GM18526 (cell line): Measurements from ENCODE around the gene IWS1.

Source experiments
- POLR2A ChIP-seq: IDR thresholded peaks from 3 replicates; pipeline ENCODE4 v1.6.1; 2011; ENCODE audit not compliant: insufficient read length; ENCODE audit errors: extremely low read depth

The IWS1 gene

GRCh38 chr2:127485051-127485693 is 41.1 kb downstream of the IWS1 start:
- no peak for TF ChIP-seq POLR2A

GRCh38 chr2:127482031-127482430 is 44.3 kb downstream of the IWS1 start:
- TF ChIP-seq POLR2A: no peak

- TF ChIP-seq POLR2A: no peak
These were observed 46.2 kb downstream of the IWS1 start for GRCh38 chr2:127479866-127480743.

- no peak for TF ChIP-seq POLR2A
These were observed 47.0 kb downstream of the IWS1 start for GRCh38 chr2:127479219-127479825.

- TF ChIP-seq POLR2A: no peak
These were observed 50.5 kb downstream of the IWS1 start for GRCh38 chr2:127475788-127476187.

GRCh38 chr2:127472268-127472667 is 54.0 kb downstream of the IWS1 start:
- no peak for TF ChIP-seq POLR2A

GRCh38 chr2:127471286-127471988 is 54.9 kb downstream of the IWS1 start:
- TF ChIP-seq POLR2A: no peak

GRCh38 chr2:127469974-127470373 is 56.3 kb downstream of the IWS1 start:
- no peak for TF ChIP-seq POLR2A

GRCh38 chr2:127469051-127469450 is 57.2 kb downstream of the IWS1 start:
- no peak for TF ChIP-seq POLR2A

- no peak for TF ChIP-seq POLR2A
These were observed 61.0 kb downstream of the IWS1 start for GRCh38 chr2:127465258-127465657.

GRCh38 chr2:127464470-127465257 is 61.6 kb downstream of the IWS1 start:
- no peak for TF ChIP-seq POLR2A

- no peak for TF ChIP-seq POLR2A
These were observed 62.9 kb downstream of the IWS1 start for GRCh38 chr2:127463155-127463991.

GRCh38 chr2:127462461-127462860 is 63.8 kb downstream of the IWS1 start:
- no peak for TF ChIP-seq POLR2A

GRCh38 chr2:127456960-127457359 is 69.3 kb downstream of the IWS1 start:
- TF ChIP-seq POLR2A: no peak
